NCI-H146 treated with DMSO at 0.1 percent for 48 hours (cell line): Measurements from ENCODE around the gene NDUFC1.
"Not testable (repeated sequence)": the region's sequence is repeated elsewhere in the genome, so short reads cannot be mapped to it uniquely, and the experiment has no call there.

ENCODE experiments used
- DNase-seq: peaks from one replicate; lab custom pipeline; 2025; ENCODE audit not compliant: unreplicated experiment; lab: John Stamatoyannopoulos, UW

NDUFC1 gene

GRCh38 chr4:139301821-139302611 is at the start of gene NDUFC1:
TSS of gene NDUFC1 (minus strand) at chr4:139302477. CDS start at chr4:139295798, 6,679 bp downstream.
- peak; percentile 37 for DNase-seq

GRCh38 chr4:139337612-139338011 is 35.3 kb upstream of the NDUFC1 start:
- no peak for DNase-seq

GRCh38 chr4:139333046-139333445 is 30.8 kb upstream of the NDUFC1 start:
- DNase-seq = no peak

- no peak for DNase-seq
Observed at GRCh38 chr4:139331185-139331584, 28.9 kb upstream of the NDUFC1 start.

- no peak for DNase-seq
Observed at GRCh38 chr4:139330283-139330682, 28.0 kb upstream of the NDUFC1 start.

- no peak for DNase-seq
Observed at GRCh38 chr4:139329665-139330200, 27.5 kb upstream of the NDUFC1 start.

GRCh38 chr4:139324620-139325019 is 22.3 kb upstream of the NDUFC1 start:
- DNase-seq = no peak

GRCh38 chr4:139322541-139322940 is 20.3 kb upstream of the NDUFC1 start:
- DNase-seq = not testable (repeated sequence)

GRCh38 chr4:139322070-139322469 is 19.8 kb upstream of the NDUFC1 start:
- DNase-seq = not testable (repeated sequence)

GRCh38 chr4:139319571-139319970 is 17.3 kb upstream of the NDUFC1 start:
- no peak for DNase-seq

GRCh38 chr4:139317635-139318034 is 15.4 kb upstream of the NDUFC1 start:
- no peak for DNase-seq

- DNase-seq = no peak
Observed at GRCh38 chr4:139316733-139317132, 14.5 kb upstream of the NDUFC1 start.

- DNase-seq = no peak
Observed at GRCh38 chr4:139315221-139315675, 13.0 kb upstream of the NDUFC1 start.

- no peak for DNase-seq
Observed at GRCh38 chr4:139314047-139314800, 11.9 kb upstream of the NDUFC1 start.

GRCh38 chr4:139313414-139313813 is 11.1 kb upstream of the NDUFC1 start:
- not testable (repeated sequence) for DNase-seq

GRCh38 chr4:139312552-139313332 is 10.5 kb upstream of the NDUFC1 start:
- no peak for DNase-seq

GRCh38 chr4:139311909-139312308 is 9.6 kb upstream of the NDUFC1 start:
- no peak for DNase-seq

GRCh38 chr4:139304920-139305319 is 2.6 kb upstream of the NDUFC1 start:
- DNase-seq = no peak

GRCh38 chr4:139301113-139301820 is 1.0 kb downstream of the NDUFC1 start, which contains the start of gene NAA15:
TSS of gene NAA15 (plus strand) at chr4:139301505. CDS start at chr4:139301778, 273 bp downstream.
- peak; percentile 83 for DNase-seq

- peak; percentile 81 for DNase-seq
Observed at GRCh38 chr4:139300431-139301112, 1.7 kb downstream of the NDUFC1 start.
